ENCODE data around the gene BSG.

BSG gene

GRCh38 chr19:555474-555808 is 17.0 kb upstream of the BSG start:
- Histone ChIP-seq H4K20me1 (ENCODE audit: insufficient read depth, low read length, poor library complexity, severe bottlenecking) (no peaks in the 10 kb centered on the region), H3K9me2 (replicated peaks; ENCODE audit: low read depth, low read length) (no peaks in the 10 kb centered on the region), H3K4me3 (ENCODE audit: low read length, poor library complexity, severe bottlenecking) (no peak overlapping the region), H3F3A (ENCODE audit: low read depth) (no peaks in the 10 kb centered on the region), H3K9ac (ENCODE audit: low read depth, low read length, poor library complexity, severe bottlenecking) (no peak overlapping the region), H3K36me3 (ENCODE audit: insufficient read depth, low read length) (no peaks in the 10 kb centered on the region), H2AFZ (ENCODE audit: low read length) (no peak overlapping the region), H3K79me2 (ENCODE audit: insufficient read depth, low read length) (no peaks in the 10 kb centered on the region), H3K4me1 (ENCODE audit: insufficient read depth, low read length, poor library complexity, severe bottlenecking) (no peaks in the 10 kb centered on the region), H3K4me2 (ENCODE audit: low read depth, low read length, poor library complexity, severe bottlenecking) (no peak overlapping the region), H3K27me3 (ENCODE audit: insufficient read depth, low read length, poor library complexity, severe bottlenecking) (no peaks in the 10 kb centered on the region), H3K9me3 (ENCODE audit: insufficient read depth, low read depth, low read length) (no peaks in the 10 kb centered on the region)
- TF ChIP-seq CTCF (conservative IDR thresholded peaks at IDR 0.05; ENCODE audit: low read length) (no peak), EZH2phosphoT487 (IDR thresholded peaks at IDR 0.05; ENCODE audit: borderline replicate concordance) (no peak)

DNA sequence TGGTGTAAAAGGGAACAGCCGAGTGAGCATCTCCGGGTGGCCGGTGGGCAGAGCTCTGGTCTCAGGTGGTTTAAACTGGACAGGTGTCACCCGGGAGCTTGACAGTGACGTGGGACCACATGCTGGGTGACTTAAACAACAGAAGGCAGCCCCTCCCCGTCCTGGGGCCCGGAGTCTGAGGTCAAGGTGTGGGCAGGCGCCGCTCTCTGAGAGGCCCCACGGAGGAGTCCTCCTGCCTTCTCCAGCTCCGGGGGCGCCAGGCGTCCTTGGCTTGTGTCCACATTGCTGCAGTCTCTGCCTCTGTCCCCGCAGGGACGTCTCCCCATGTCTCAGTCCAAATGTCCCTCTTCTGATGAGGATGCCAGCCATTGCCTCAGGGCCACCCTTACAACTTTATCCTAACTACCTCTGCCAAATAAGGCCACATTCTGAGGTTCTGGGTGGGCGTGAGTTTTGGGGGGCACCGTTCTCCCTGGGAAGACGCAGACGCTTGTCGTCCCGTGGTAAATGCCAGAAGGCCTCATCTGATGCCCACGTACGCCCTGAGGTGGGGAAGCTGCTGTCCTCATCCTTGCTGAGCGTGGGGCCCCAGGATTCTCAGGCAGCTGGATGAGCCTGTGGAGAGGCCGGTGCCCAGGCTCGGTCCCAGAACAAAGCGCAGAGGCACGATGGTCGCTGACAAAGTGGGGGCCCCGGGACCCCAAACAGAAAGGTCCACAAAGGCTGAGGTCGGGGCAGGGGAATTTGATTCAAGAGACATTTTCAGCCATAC is 15.6 kb upstream of the BSG start:
- Histone ChIP-seq H3F3A (ENCODE audit: low read depth) (no peaks in the 10 kb centered on the region), H3K36me3 (ENCODE audit: insufficient read depth, low read length) (no peaks in the 10 kb centered on the region), H3K4me2 (ENCODE audit: low read depth, low read length, poor library complexity, severe bottlenecking) (no peak overlapping the region), H3K79me2 (ENCODE audit: insufficient read depth, low read length) (no peaks in the 10 kb centered on the region), H3K9me3 (ENCODE audit: insufficient read depth, low read depth, low read length) (no peaks in the 10 kb centered on the region), H4K20me1 (ENCODE audit: insufficient read depth, low read length, poor library complexity, severe bottlenecking) (no peaks in the 10 kb centered on the region), H3K27me3 (ENCODE audit: insufficient read depth, low read length, poor library complexity, severe bottlenecking) (no peaks in the 10 kb centered on the region), H3K4me1 (ENCODE audit: insufficient read depth, low read length, poor library complexity, severe bottlenecking) (no peaks in the 10 kb centered on the region), H2AFZ (ENCODE audit: low read length) (no peak overlapping the region), H3K9me2 (replicated peaks; ENCODE audit: low read depth, low read length) (no peaks in the 10 kb centered on the region), H3K4me3 (ENCODE audit: low read length, poor library complexity, severe bottlenecking) (no peak overlapping the region), H3K9ac (ENCODE audit: low read depth, low read length, poor library complexity, severe bottlenecking) (no peak overlapping the region)
- no peak for TF ChIP-seq EZH2phosphoT487 (IDR thresholded peaks at IDR 0.05; ENCODE audit: borderline replicate concordance)
- TF ChIP-seq CTCF (conservative IDR thresholded peaks at IDR 0.05; ENCODE audit: low read length) = no peak

GRCh38 chr19:558770-559439 is 13.5 kb upstream of the BSG start:
- no peaks in the 10 kb centered on the region for H3K9me2 ChIP-seq (replicated peaks; ENCODE audit: low read depth, low read length)
- no peak overlapping the region for H2AFZ ChIP-seq (ENCODE audit: low read length)
- H3K79me2 ChIP-seq (ENCODE audit: insufficient read depth, low read length) = no peaks in the 10 kb centered on the region
- no peak for TF ChIP-seq EZH2phosphoT487 (IDR thresholded peaks at IDR 0.05; ENCODE audit: borderline replicate concordance)
- no peak for TF ChIP-seq CTCF (conservative IDR thresholded peaks at IDR 0.05; ENCODE audit: low read length)
- no peak overlapping the region for H3K9ac ChIP-seq (ENCODE audit: low read depth, low read length, poor library complexity, severe bottlenecking)
- no peaks in the 10 kb centered on the region for H3K4me1 ChIP-seq (ENCODE audit: insufficient read depth, low read length, poor library complexity, severe bottlenecking)
- no peaks in the 10 kb centered on the region for H3K36me3 ChIP-seq (ENCODE audit: insufficient read depth, low read length)
- H3K4me2 ChIP-seq (ENCODE audit: low read depth, low read length, poor library complexity, severe bottlenecking) = no peak overlapping the region
- no peaks in the 10 kb centered on the region for H4K20me1 ChIP-seq (ENCODE audit: insufficient read depth, low read length, poor library complexity, severe bottlenecking)
- no peaks in the 10 kb centered on the region for H3K27me3 ChIP-seq (ENCODE audit: insufficient read depth, low read length, poor library complexity, severe bottlenecking)
- H3F3A ChIP-seq (ENCODE audit: low read depth) = no peaks in the 10 kb centered on the region
- H3K9me3 ChIP-seq (ENCODE audit: insufficient read depth, low read depth, low read length) = no peaks in the 10 kb centered on the region
- no peak overlapping the region for H3K4me3 ChIP-seq (ENCODE audit: low read length, poor library complexity, severe bottlenecking)

Measured in Loucy (cell line).